Measurements from ENCODE around the gene NECTIN2.

NECTIN2 gene

GRCh38 chr19:44847144-44848035 lies 1.3 kb downstream of the NECTIN2 start:
- peak; percentile 78 for DNase-seq (ENCODE audit: low read depth)
- TF ChIP-seq CTCF (IDR thresholded peaks at IDR 0.05; ENCODE audit: insufficient read depth, low read depth, low read length, missing control alignments): no peak

GRCh38 chr19:44848036-44848811 lies 2.1 kb downstream of the NECTIN2 start:
- TF ChIP-seq CTCF (IDR thresholded peaks at IDR 0.05; ENCODE audit: insufficient read depth, low read depth, low read length, missing control alignments): no peak
- peak overlapping the region; percentile 95 for H3K4me3 ChIP-seq (ENCODE audit: low read length)
- peak; percentile 58 for DNase-seq (ENCODE audit: low read depth)

More at GRCh38 chr19:44847144-44848035, 1.3 kb downstream of the NECTIN2 start:
- peak overlapping the region; percentile 95 for H3K4me3 ChIP-seq (ENCODE audit: low read length)

GRCh38 chr19:44848812-44849447 lies 2.8 kb downstream of the NECTIN2 start:
- no peak for DNase-seq (ENCODE audit: low read depth)
- no peak for TF ChIP-seq CTCF (IDR thresholded peaks at IDR 0.05; ENCODE audit: insufficient read depth, low read depth, low read length, missing control alignments)
- no peak overlapping the region for H3K4me3 ChIP-seq (ENCODE audit: low read length)

- DNase-seq (ENCODE audit: low read depth): no peak
- H3K4me3 ChIP-seq (ENCODE audit: low read length): no peak overlapping the region
- no peak for TF ChIP-seq CTCF (IDR thresholded peaks at IDR 0.05; ENCODE audit: insufficient read depth, low read depth, low read length, missing control alignments)
Measured at GRCh38 chr19:44850641-44851109, 4.6 kb downstream of the NECTIN2 start.

GRCh38 chr19:44851427-44851826 lies 5.3 kb downstream of the NECTIN2 start:
- no peak for DNase-seq (ENCODE audit: low read depth)
- no peak overlapping the region for H3K4me3 ChIP-seq (ENCODE audit: low read length)
- no peak for TF ChIP-seq CTCF (IDR thresholded peaks at IDR 0.05; ENCODE audit: insufficient read depth, low read depth, low read length, missing control alignments)

GRCh38 chr19:44855606-44856005 lies 9.5 kb downstream of the NECTIN2 start:
- no peak for DNase-seq (ENCODE audit: low read depth)
- TF ChIP-seq CTCF (IDR thresholded peaks at IDR 0.05; ENCODE audit: insufficient read depth, low read depth, low read length, missing control alignments): no peak
- no peak overlapping the region for H3K4me3 ChIP-seq (ENCODE audit: low read length)
